BLaER1 treated with 17β-estradiol and CSF1 and Interleukin-3, amounts not matched to agents 10 nM and 100 nM (cell line): Measurements from ENCODE around the gene ASB11.
A peak's percentile ranks its signal among the peaks of the same experiment; 100 is the strongest.

Experiments used
- H3K27ac ChIP-seq, 11 experiments: shearing (Covaris generic); formaldehyde crosslinking; 2 replicates each; pipeline ENCODE4 v1.8.1; 2022
- H3K27me3 ChIP-seq, 11 experiments: shearing (Covaris generic); formaldehyde crosslinking; 2 replicates each; pipeline ENCODE4 v1.8.1; 2022
- H3K36me3 ChIP-seq, 11 experiments: shearing (Covaris generic); formaldehyde crosslinking; 2 replicates each; pipeline ENCODE4 v1.8.1; 2022
- H3K4me1 ChIP-seq, 10 experiments: shearing (Covaris generic); formaldehyde crosslinking; 2 replicates each; pipeline ENCODE4 v1.8.1; 2022
- H3K4me2 ChIP-seq, 11 experiments: shearing (Covaris generic); formaldehyde crosslinking; 2 replicates each; pipeline ENCODE4 v1.8.1; 2022
- H3K4me3 ChIP-seq, 10 experiments: shearing (Covaris generic); formaldehyde crosslinking; 2 replicates each; pipeline ENCODE4 v1.8.1; 2022
- H3K9ac ChIP-seq, 11 experiments: shearing (Covaris generic); formaldehyde crosslinking; 2 replicates each; pipeline ENCODE4 v1.8.1; 2022
- H3K9me3 ChIP-seq, 11 experiments: shearing (Covaris generic); formaldehyde crosslinking; replicated peaks in 1 of 11; 2 replicates each; pipeline ENCODE4 v1.8.1; 2022
- H4K20me1 ChIP-seq, 11 experiments: shearing (Covaris generic); formaldehyde crosslinking; 2 replicates each; pipeline ENCODE4 v1.8.1; 2022
- Cebpa-rat ChIP-seq, 11 experiments: shearing (Covaris generic); IDR thresholded peaks; 2 replicates each; pipeline ENCODE4 v1.8.1; 2022

The ASB11 gene

GRCh38 chrX:15340867-15341266, 25.4 kb upstream of the ASB11 start:
- H3K4me3 ChIP-seq: no peak overlapping the region
- no peaks in the 10 kb centered on the region for H4K20me1 ChIP-seq
- H3K27ac ChIP-seq: no peak overlapping the region
- no peak for TF ChIP-seq Cebpa-rat (IDR thresholded peaks at IDR 0.05)
- H3K36me3 ChIP-seq: no peaks in the 10 kb centered on the region
- H3K9ac ChIP-seq: no peak overlapping the region
- no peak overlapping the region for H3K4me2 ChIP-seq
- H3K4me1 ChIP-seq: 0 out of 20 replicates have a peak, but pooled peaks cover 0 to 6% (median 0%) of the 10 kb centered on the region in 10 experiments
- H3K9me3 ChIP-seq: no peaks in the 10 kb centered on the region
- peaks cover 94 to 100% (median 100%) of the 10 kb centered on the region in 11 experiments for H3K27me3 ChIP-seq

DNA sequence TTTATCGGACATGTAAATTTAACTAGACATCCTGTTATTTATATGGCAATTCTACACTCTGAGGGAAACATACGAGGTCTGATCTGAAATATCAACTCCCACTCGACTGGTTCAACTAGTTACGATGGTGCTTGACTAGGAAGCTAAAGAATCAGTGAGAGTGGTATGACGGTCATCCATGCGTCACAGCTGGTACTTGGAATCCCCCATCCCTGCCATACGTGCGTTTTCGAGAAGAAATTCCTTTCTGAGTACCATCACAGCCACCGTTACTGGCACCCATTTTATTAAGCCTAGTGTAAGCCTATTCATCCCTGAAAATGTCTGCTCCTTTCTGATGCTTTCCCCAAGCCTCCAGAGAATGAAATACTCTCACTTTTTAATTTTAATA, 20.6 kb upstream of the ASB11 start:
- Histone ChIP-seq H4K20me1 (peaks cover 0 to 14% (median 0%) of the 10 kb centered on the region in 11 experiments; a peak in 2 of 22 replicates), H3K27me3 (peaks cover 92 to 100% (median 98%) of the 10 kb centered on the region in 11 experiments), H3K36me3 (peaks cover 7 to 24% (median 8%) of the 10 kb centered on the region in 11 experiments; a peak in 16 of 22 replicates), H3K27ac (peak overlapping the region in 5 of 11 experiments; percentile 5 to 90 (median 66); a peak in 9 of 22 replicates), H3K4me2 (peak overlapping the region; percentile 46 to 78 (median 64)), H3K9me3 (peaks cover 0 to 10% (median 0%) of the 10 kb centered on the region in 11 experiments; a peak in 4 of 22 replicates), H3K9ac (peak overlapping the region; percentile 20 to 86 (median 60); a peak in 18 of 22 replicates), H3K4me1 (peaks cover 5 to 13% (median 7%) of the 10 kb centered on the region in 10 experiments; a peak in 10 of 20 replicates), H3K4me3 (peak overlapping the region; percentile 61 to 86 (median 80))
- no peak for TF ChIP-seq Cebpa-rat (IDR thresholded peaks at IDR 0.05)

GRCh38 chrX:15335135-15336022, 19.9 kb upstream of the ASB11 start, which contains the start of gene PIGA:
PIGA (minus strand) TSS chrX:15335523; CDS start chrX:15331930, 3,593 bp downstream.
- H3K36me3 ChIP-seq: peaks cover 7 to 30% (median 12%) of the 10 kb centered on the region in 11 experiments; a peak in 16 of 22 replicates
- H3K9ac ChIP-seq: peak within 1 kb of the TSS; percentile 80 to 93 (median 86)
- TF ChIP-seq Cebpa-rat (IDR thresholded peaks at IDR 0.05): no peak
- peak within 1 kb of the TSS; percentile 59 to 78 (median 71) for H3K4me2 ChIP-seq
- H3K4me1 ChIP-seq: peaks cover 5 to 13% (median 7%) of the 10 kb centered on the region in 10 experiments; a peak in 10 of 20 replicates
- H3K27me3 ChIP-seq: peaks cover 92 to 100% (median 98%) of the 10 kb centered on the region in 11 experiments
- peaks cover 0 to 14% (median 0%) of the 10 kb centered on the region in 11 experiments; a peak in 2 of 22 replicates for H4K20me1 ChIP-seq
- peaks cover 0 to 10% (median 0%) of the 10 kb centered on the region in 11 experiments; a peak in 4 of 22 replicates for H3K9me3 ChIP-seq
- peak within 1 kb of the TSS; percentile 70 to 90 (median 79) for H3K27ac ChIP-seq
- H3K4me3 ChIP-seq: peak within 1 kb of the TSS; percentile 68 to 86 (median 80)

DNA sequence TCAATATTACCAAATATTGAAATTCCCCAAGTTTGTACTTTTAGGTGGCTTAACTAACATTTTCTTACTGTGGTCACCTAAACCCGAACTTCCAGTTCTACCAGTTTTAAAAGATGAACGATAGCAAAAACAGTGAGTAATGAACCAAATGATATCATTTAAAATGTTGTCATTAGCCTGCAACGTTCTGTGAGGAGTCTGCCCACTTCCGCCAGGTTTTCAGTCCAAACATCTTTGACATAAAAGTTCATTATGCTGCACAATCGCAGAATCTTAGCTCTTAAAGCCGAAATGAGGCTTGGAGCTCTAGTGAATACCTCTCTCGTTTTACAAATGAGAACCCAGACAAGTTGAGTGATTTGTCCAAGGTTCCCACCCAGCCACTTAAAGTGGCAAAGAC, 19.1 kb upstream of the ASB11 start:
- Histone ChIP-seq H3K4me2 (peak overlapping the region; percentile 44 to 75 (median 67)), H3K9me3 (peaks cover 0 to 10% (median 0%) of the 10 kb centered on the region in 11 experiments; a peak in 4 of 22 replicates), H3K9ac (peak overlapping the region; percentile 80 to 93 (median 86)), H3K36me3 (peaks cover 7 to 36% (median 14%) of the 10 kb centered on the region in 11 experiments; a peak in 16 of 22 replicates), H3K4me1 (peaks cover 5 to 13% (median 7%) of the 10 kb centered on the region in 10 experiments; a peak in 10 of 20 replicates), H3K27ac (peak overlapping the region; percentile 70 to 90 (median 79); a peak in 21 of 22 replicates), H4K20me1 (peaks cover 0 to 14% (median 0%) of the 10 kb centered on the region in 11 experiments; a peak in 3 of 22 replicates), H3K4me3 (peak overlapping the region; percentile 68 to 86 (median 80)), H3K27me3 (peaks cover 92 to 100% (median 98%) of the 10 kb centered on the region in 11 experiments)
- TF ChIP-seq Cebpa-rat (IDR thresholded peaks at IDR 0.05): no peak

GRCh38 chrX:15328821-15329220, 13.4 kb upstream of the ASB11 start:
- peaks cover 7 to 57% (median 22%) of the 10 kb centered on the region in 11 experiments; a peak in 19 of 22 replicates for H3K36me3 ChIP-seq
- peaks cover 0 to 14% (median 0%) of the 10 kb centered on the region in 11 experiments; a peak in 5 of 22 replicates for H4K20me1 ChIP-seq
- H3K4me1 ChIP-seq: peaks cover 0 to 19% (median 0%) of the 10 kb centered on the region in 10 experiments; a peak in 5 of 20 replicates
- H3K4me2 ChIP-seq: no peak overlapping the region
- H3K27me3 ChIP-seq: peaks cover 93 to 100% (median 97%) of the 10 kb centered on the region in 11 experiments
- no peak for TF ChIP-seq Cebpa-rat (IDR thresholded peaks at IDR 0.05)
- H3K4me3 ChIP-seq: no peak overlapping the region
- H3K9me3 ChIP-seq: no peaks in the 10 kb centered on the region
- H3K9ac ChIP-seq: no peak overlapping the region
- H3K27ac ChIP-seq: no peak overlapping the region

- Histone ChIP-seq H3K27ac (no peak overlapping the region), H3K9ac (no peak overlapping the region), H3K4me3 (no peak overlapping the region), H3K9me3 (no peaks in the 10 kb centered on the region), H4K20me1 (peaks cover 0 to 9% (median 0%) of the 10 kb centered on the region in 11 experiments; a peak in 5 of 22 replicates), H3K27me3 (peaks cover 93 to 100% (median 97%) of the 10 kb centered on the region in 11 experiments), H3K36me3 (peaks cover 7 to 56% (median 24%) of the 10 kb centered on the region in 11 experiments; a peak in 19 of 22 replicates), H3K4me2 (no peak overlapping the region), H3K4me1 (peaks cover 0 to 19% (median 0%) of the 10 kb centered on the region in 10 experiments; a peak in 4 of 20 replicates)
- TF ChIP-seq Cebpa-rat (IDR thresholded peaks at IDR 0.05): no peak
Observed at GRCh38 chrX:15328131-15328530, 12.7 kb upstream of the ASB11 start.

- H3K27ac ChIP-seq: peak overlapping the region in 4 of 11 experiments; percentile 71 to 84 (median 76); a peak in 7 of 22 replicates
- peaks cover 0 to 10% (median 0%) of the 10 kb centered on the region in 11 experiments; a peak in 1 of 22 replicates for H4K20me1 ChIP-seq
- peaks cover 0 to 29% (median 15%) of the 10 kb centered on the region in 11 experiments; a peak in 13 of 22 replicates for H3K36me3 ChIP-seq
- H3K9ac ChIP-seq: no peak overlapping the region
- H3K4me3 ChIP-seq: no peak overlapping the region
- peak overlapping the region in 2 of 11 experiments; percentile 37; a peak in 3 of 22 replicates for H3K4me2 ChIP-seq
- peaks cover 0 to 52% (median 8%) of the 10 kb centered on the region in 10 experiments; a peak in 10 of 20 replicates for H3K4me1 ChIP-seq
- no peak for TF ChIP-seq Cebpa-rat (IDR thresholded peaks at IDR 0.05)
- H3K27me3 ChIP-seq: peaks cover 83 to 100% (median 98%) of the 10 kb centered on the region in 11 experiments
- H3K9me3 ChIP-seq: peaks cover 0 to 19% (median 0%) of the 10 kb centered on the region in 11 experiments; a peak in 4 of 22 replicates
Observed at GRCh38 chrX:15322472-15322871, 7.0 kb upstream of the ASB11 start.

GRCh38 chrX:15322072-15322471, 6.6 kb upstream of the ASB11 start:
- peaks cover 0 to 52% (median 8%) of the 10 kb centered on the region in 10 experiments; a peak in 10 of 20 replicates for H3K4me1 ChIP-seq
- peak overlapping the region in 2 of 11 experiments; percentile 13 to 53; a peak in 1 of 22 replicates for H3K9ac ChIP-seq
- peak overlapping the region in 5 of 11 experiments; percentile 1 to 44 (median 37); a peak in 7 of 22 replicates for H3K4me2 ChIP-seq
- H3K27ac ChIP-seq: peak overlapping the region in 9 of 11 experiments; percentile 13 to 84 (median 67); a peak in 15 of 22 replicates
- H3K9me3 ChIP-seq: peaks cover 0 to 19% (median 0%) of the 10 kb centered on the region in 11 experiments; a peak in 4 of 22 replicates
- peaks cover 83 to 100% (median 97%) of the 10 kb centered on the region in 11 experiments for H3K27me3 ChIP-seq
- no peak overlapping the region for H3K4me3 ChIP-seq
- peaks cover 0 to 10% (median 0%) of the 10 kb centered on the region in 11 experiments; a peak in 1 of 22 replicates for H4K20me1 ChIP-seq
- H3K36me3 ChIP-seq: peaks cover 0 to 29% (median 15%) of the 10 kb centered on the region in 11 experiments; a peak in 13 of 22 replicates
- no peak for TF ChIP-seq Cebpa-rat (IDR thresholded peaks at IDR 0.05)
